OCI-LY7 (cell line): ENCODE data around the gene CCDC185. TPM values are rescaled to one million over a fixed set of nuclear protein-coding genes. Genes with fewer than 3 reads are reported as not detected.

Experiments
- BruUV-seq: library from RNA; stranded (reverse); fragments of 400-500 nt; replicated peaks from 2 replicates; lab custom pipeline; 2021; lab: Mats Ljungman, UMichigan
- CTCF ChIA-PET: fragments of 300-600 bp; sonication (Branson Sonifier 250); formaldehyde crosslinking; loops from one replicate; lab custom pipeline; 2022; ENCODE audit warnings: antibody characterized with exemption; ENCODE audit not compliant: unreplicated experiment; lab: Charles Lee
- POLR2A ChIA-PET: fragments of 300-600 bp; sonication (Branson Sonifier 250); formaldehyde crosslinking; loops from one replicate; lab custom pipeline; 2022; ENCODE audit warnings: antibody characterized with exemption; lab: Charles Lee
- DNase-seq: peaks from one replicate; pipeline ENCODE4 v3.0.0-alpha.2; 2015; ENCODE audit warnings: low spot score
- H2AFZ ChIP-seq: fragments of 200-600 bp; sonication (generic), shearing (Covaris generic); 2 replicates; pipeline ENCODE4 v1.6.1; 2014; ENCODE audit warnings: mild to moderate bottlenecking, antibody characterized with exemption, low read length, moderate library complexity
- H3K27ac ChIP-seq: fragments of 200-600 bp; sonication (generic); 2 replicates; pipeline ENCODE4 v1.5.1; 2014; ENCODE audit warnings: mixed run types, low read depth, mild to moderate bottlenecking, moderate library complexity, low read length, inconsistent platforms; ENCODE audit not compliant: poor library complexity, severe bottlenecking
- H3K36me3 ChIP-seq: fragments of 200-600 bp; sonication (generic); 2 replicates; pipeline ENCODE4 v1.6.1; 2014; ENCODE audit warnings: mild to moderate bottlenecking, antibody characterized with exemption, low read length, moderate library complexity, mixed read lengths; ENCODE audit not compliant: insufficient read depth
- H3K4me1 ChIP-seq: fragments of 200-600 bp; sonication (generic); 2 replicates; pipeline ENCODE4 v1.5.1; 2014; ENCODE audit warnings: mild to moderate bottlenecking, low read length; ENCODE audit not compliant: insufficient read depth, poor library complexity, severe bottlenecking
- H3K4me2 ChIP-seq: fragments of 200-600 bp; sonication (generic); 2 replicates; pipeline ENCODE4 v1.6.1; 2014; ENCODE audit warnings: mild to moderate bottlenecking, low read length
- H3K4me3 ChIP-seq: fragments of 200-600 bp; sonication (generic); 2 replicates; pipeline ENCODE4 v1.5.1; 2014; ENCODE audit warnings: mild to moderate bottlenecking, low read depth, low read length; ENCODE audit not compliant: poor library complexity, severe bottlenecking
- H3K79me2 ChIP-seq: fragments of 200-600 bp; sonication (generic); 2 replicates; pipeline ENCODE4 v1.6.1; 2016; ENCODE audit warnings: low read depth, mild to moderate bottlenecking, low read length, moderate library complexity, mixed read lengths; ENCODE audit not compliant: insufficient read depth
- H3K9me2 ChIP-seq: fragments of 200-600 bp; sonication (generic); 2 replicates; pipeline ENCODE4 v1.6.1; 2016; ENCODE audit warnings: mild to moderate bottlenecking, low read length, mixed read lengths; ENCODE audit not compliant: insufficient read depth
- H3K9me3 ChIP-seq: fragments of 200-600 bp; sonication (generic); 2 replicates; pipeline ENCODE4 v1.6.1; 2014; ENCODE audit warnings: mild to moderate bottlenecking, mixed run types, low read length, mixed read lengths
- H4K20me1 ChIP-seq: fragments of 200-600 bp; sonication (generic); 2 replicates; pipeline ENCODE4 v1.6.1; 2014; ENCODE audit warnings: mild to moderate bottlenecking, antibody characterized with exemption, low read length, moderate library complexity, mixed read lengths; ENCODE audit not compliant: insufficient read depth
- EZH2phosphoT487 ChIP-seq: fragments of 200-600 bp; sonication (generic); IDR thresholded peaks from 2 replicates; pipeline ENCODE4 v1.6.1; 2018; ENCODE audit warnings: low read depth, borderline replicate concordance, mild to moderate bottlenecking, mixed run types, antibody characterized with exemption, low read length, moderate library complexity, mixed read lengths
- intact Hi-C: fragments of 100-400 bp; cut with micrococcal nuclease; formaldehyde crosslinking; loops from one replicate; pipeline ENCODE4 v1.10.0; 2022; ENCODE audit not compliant: unreplicated experiment
- total RNA-seq, 2 experiments: library from RNA; depleted of rRNA in 1 of 2; stranded (reverse); fragments of >200 nt in 1 of 2; shearing (Covaris generic) in 1 of 2; gene quantifications; 2 replicates each; pipeline ENCODE4 v1.2.3, GENCODE V29; 2014 to 2022
- TF ChIP-seq, protein P1 (sequence below): fragments of 200-600 bp; sonication (generic); conservative IDR thresholded peaks from 2 replicates; pipeline ENCODE4 v1.5.1; 2014; ENCODE audit warnings: mild to moderate bottlenecking, antibody characterized with exemption, low read length, moderate library complexity, mixed read lengths

The CCDC185 gene
- total RNA-seq, 2 experiments from 2014 or later: not detected

- no peak overlapping the region for H3K27ac ChIP-seq
- no peak for DNase-seq
- no peak overlapping the region for H3K4me2 ChIP-seq
- intact Hi-C loops: no loop called here
- BruUV-seq: no TSS peak
- H3K4me1 ChIP-seq: no peaks in the 10 kb centered on the region
- no peak overlapping the region for H2AFZ ChIP-seq
- no peaks in the 10 kb centered on the region for H3K9me2 ChIP-seq
- no peak overlapping the region for H3K4me3 ChIP-seq
- ChIA-PET POLR2A (no interaction called here), CTCF (no interaction called here)
- no peaks in the 10 kb centered on the region for H4K20me1 ChIP-seq
- H3K79me2 ChIP-seq: no peaks in the 10 kb centered on the region
- no peaks in the 10 kb centered on the region for H3K9me3 ChIP-seq
- no peaks in the 10 kb centered on the region for H3K36me3 ChIP-seq
- TF ChIP-seq, protein P1, sequence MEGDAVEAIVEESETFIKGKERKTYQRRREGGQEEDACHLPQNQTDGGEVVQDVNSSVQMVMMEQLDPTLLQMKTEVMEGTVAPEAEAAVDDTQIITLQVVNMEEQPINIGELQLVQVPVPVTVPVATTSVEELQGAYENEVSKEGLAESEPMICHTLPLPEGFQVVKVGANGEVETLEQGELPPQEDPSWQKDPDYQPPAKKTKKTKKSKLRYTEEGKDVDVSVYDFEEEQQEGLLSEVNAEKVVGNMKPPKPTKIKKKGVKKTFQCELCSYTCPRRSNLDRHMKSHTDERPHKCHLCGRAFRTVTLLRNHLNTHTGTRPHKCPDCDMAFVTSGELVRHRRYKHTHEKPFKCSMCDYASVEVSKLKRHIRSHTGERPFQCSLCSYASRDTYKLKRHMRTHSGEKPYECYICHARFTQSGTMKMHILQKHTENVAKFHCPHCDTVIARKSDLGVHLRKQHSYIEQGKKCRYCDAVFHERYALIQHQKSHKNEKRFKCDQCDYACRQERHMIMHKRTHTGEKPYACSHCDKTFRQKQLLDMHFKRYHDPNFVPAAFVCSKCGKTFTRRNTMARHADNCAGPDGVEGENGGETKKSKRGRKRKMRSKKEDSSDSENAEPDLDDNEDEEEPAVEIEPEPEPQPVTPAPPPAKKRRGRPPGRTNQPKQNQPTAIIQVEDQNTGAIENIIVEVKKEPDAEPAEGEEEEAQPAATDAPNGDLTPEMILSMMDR: no peak
- TF ChIP-seq EZH2phosphoT487: no peak
Measured at GRCh38 chr1:223417444-223417843, 24.2 kb downstream of the CCDC185 start.

- TF ChIP-seq, protein P1: no peak
- TF ChIP-seq EZH2phosphoT487: no peak
- DNase-seq: no peak
- Histone ChIP-seq H3K4me3 (no peak overlapping the region), H4K20me1 (no peaks in the 10 kb centered on the region), H3K79me2 (no peaks in the 10 kb centered on the region), H3K4me2 (no peak overlapping the region), H2AFZ (no peak overlapping the region), H3K4me1 (no peaks in the 10 kb centered on the region), H3K36me3 (no peaks in the 10 kb centered on the region), H3K9me3 (no peaks in the 10 kb centered on the region), H3K9me2 (no peaks in the 10 kb centered on the region), H3K27ac (no peak overlapping the region)
- POLR2A ChIA-PET: no interaction called here
- CTCF ChIA-PET: no interaction called here
- BruUV-seq: no TSS peak
- intact Hi-C loops: no loop called here
Measured at GRCh38 chr1:223417903-223418663, 24.9 kb downstream of the CCDC185 start.

DNA sequence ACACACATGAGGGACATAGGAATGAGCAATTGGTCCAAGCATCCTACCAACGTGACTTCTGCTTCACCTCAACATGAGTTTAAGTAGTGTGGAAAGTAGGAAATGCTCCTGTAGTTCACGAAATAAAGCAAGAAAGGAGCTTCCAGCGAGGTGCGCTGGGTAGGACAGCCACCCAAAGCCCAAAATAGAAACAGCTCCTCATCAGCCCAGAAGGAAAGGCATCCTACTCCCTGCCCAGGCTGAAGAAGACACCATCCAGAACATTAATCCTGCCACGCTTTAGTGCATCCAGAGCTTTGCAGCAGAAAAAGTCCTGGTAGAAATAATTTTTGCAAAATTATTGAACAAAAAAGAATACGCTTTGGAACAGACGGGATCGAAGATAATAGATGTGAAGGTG, 25.9 kb downstream of the CCDC185 start:
- BruUV-seq: no TSS peak
- H3K9me2 ChIP-seq: no peaks in the 10 kb centered on the region
- H3K36me3 ChIP-seq: no peaks in the 10 kb centered on the region
- no peak overlapping the region for H3K4me3 ChIP-seq
- TF ChIP-seq EZH2phosphoT487: no peak
- TF ChIP-seq, protein P1: no peak
- intact Hi-C loops: no loop called here
- H2AFZ ChIP-seq: no peak overlapping the region
- no peaks in the 10 kb centered on the region for H4K20me1 ChIP-seq
- H3K4me1 ChIP-seq: no peaks in the 10 kb centered on the region
- H3K79me2 ChIP-seq: no peaks in the 10 kb centered on the region
- no peak for DNase-seq
- H3K4me2 ChIP-seq: no peak overlapping the region
- ChIA-PET CTCF (no interaction called here), POLR2A (interaction anchor here (0.5 kb wide), 1 partner anchor 15 kb away, joined by 3 read pairs; no protein-coding TSS in a partner anchor)
- H3K27ac ChIP-seq: no peak overlapping the region
- H3K9me3 ChIP-seq: no peaks in the 10 kb centered on the region
